SK-N-MC (cell line): ENCODE results near the gene WBP1.

ENCODE experiments used
- EZH2 ChIP-seq: fragments of 200-600 bp; sonication (generic); IDR thresholded peaks from one replicate; pipeline ENCODE4 v1.6.1; 2017; ENCODE audit warnings: antibody characterized with exemption
- FOXP2 ChIP-seq: optimal IDR thresholded peaks from 2 replicates; pipeline ENCODE3; 2011; ENCODE audit warnings: mild to moderate bottlenecking, moderate library complexity; ENCODE audit not compliant: insufficient read depth; ENCODE audit errors: extremely low read length, control extremely low read depth
- POLR2AphosphoS5 ChIP-seq: IDR thresholded peaks from 2 replicates; pipeline ENCODE4 v1.6.1; 2012; ENCODE audit warnings: mild to moderate bottlenecking, low read depth, low read length, borderline replicate concordance

GRCh38 chr2:74447230-74447999 is 10.8 kb upstream of the WBP1 start:
- TF ChIP-seq POLR2AphosphoS5: no peak
- TF ChIP-seq EZH2: no peak
- TF ChIP-seq FOXP2: no peak
